Activated naive CD8-positive, alpha-beta T cell treated with anti-CD3 and anti-CD28 coated beads for 36 hours (primary cell): ENCODE measurements around the gene ARL13A. TPM values are rescaled to one million over a fixed set of nuclear protein-coding genes. Genes with fewer than 3 reads are reported as not detected.

ENCODE experiments used
- DNase-seq: peaks from one replicate; pipeline ENCODE4 v3.0.0; 2021
- H3K27ac Mint-ChIP-seq: one replicate; pipeline ENCODE4 v1.8.0; 2022; ENCODE audit warnings: mild to moderate bottlenecking, moderate library complexity, mixed read lengths
- H3K27me3 Mint-ChIP-seq: one replicate; pipeline ENCODE4 v1.8.0; 2022; ENCODE audit warnings: mild to moderate bottlenecking, mixed read lengths
- H3K36me3 Mint-ChIP-seq: one replicate; pipeline ENCODE4 v1.8.0; 2021; ENCODE audit warnings: mild to moderate bottlenecking, mixed read lengths
- H3K4me1 Mint-ChIP-seq: one replicate; pipeline ENCODE4 v1.8.0; 2021; ENCODE audit warnings: mixed read lengths
- H3K4me3 Mint-ChIP-seq: one replicate; pipeline ENCODE4 v1.8.0; 2022; ENCODE audit warnings: mild to moderate bottlenecking, moderate library complexity, mixed read lengths
- H3K9me3 Mint-ChIP-seq: one replicate; pipeline ENCODE4 v1.8.0; 2022; ENCODE audit warnings: mixed read lengths
- total RNA-seq, 2 experiments: library from RNA; stranded (reverse); gene quantifications; one replicate each; pipeline ENCODE4 v1.2.3, GENCODE V29; 2021

ARL13A gene
- total RNA-seq = not detected

DNA sequence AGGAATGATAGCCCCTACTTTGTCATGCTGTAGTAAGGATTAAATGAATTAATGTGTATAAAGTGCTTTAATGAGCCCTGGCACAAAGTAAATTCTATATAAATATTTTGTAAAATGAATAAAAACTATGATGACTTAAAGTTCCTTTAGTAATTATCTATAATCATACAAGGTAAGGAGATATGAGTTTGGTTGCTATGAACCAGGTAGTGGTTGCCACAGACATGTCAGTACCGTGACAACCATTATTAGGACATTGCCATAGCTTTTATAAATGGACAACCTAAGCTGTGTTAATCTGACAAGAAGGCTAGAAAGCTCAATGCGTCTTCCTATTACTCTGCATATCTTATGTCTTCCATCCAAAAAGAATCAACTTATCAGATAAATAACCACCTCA is at the start of gene ARL13A:
TSS of gene ARL13A (plus strand) at position 301 of the 400 bp plus-strand sequence. CDS start 3,982 bp downstream, outside the sequence.
- no peak within 1 kb of the TSS for H3K27ac Mint-ChIP-seq
- H3K4me1 Mint-ChIP-seq = no peaks in the 10 kb centered on the region
- H3K27me3 Mint-ChIP-seq = no peaks in the 10 kb centered on the region
- no peak within 1 kb of the TSS for H3K4me3 Mint-ChIP-seq
- H3K9me3 Mint-ChIP-seq = no peaks in the 10 kb centered on the region
- DNase-seq = no peak
- peaks cover 2% of the 10 kb centered on the region for H3K36me3 Mint-ChIP-seq

DNA sequence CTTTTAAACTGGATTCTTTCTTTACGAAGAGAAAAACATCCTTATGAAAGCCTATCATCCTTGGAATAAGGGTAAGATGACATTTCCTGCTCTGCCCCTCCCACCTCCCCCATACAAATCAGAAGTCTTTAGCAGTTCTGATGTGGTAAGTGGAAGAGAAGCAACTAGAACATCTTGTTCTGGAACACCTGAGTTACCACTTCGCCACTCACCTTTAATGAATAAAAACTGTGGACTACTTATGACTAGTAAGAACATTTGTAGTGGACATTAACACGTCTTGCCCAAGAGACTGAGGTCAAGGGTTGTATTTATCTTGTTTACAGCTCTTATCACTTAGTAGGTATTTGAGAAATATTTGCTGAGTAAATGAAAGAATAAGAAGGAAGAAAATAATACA is 45.1 kb upstream of the ARL13A start:
- Mint-ChIP-seq H3K9me3 (no peaks in the 10 kb centered on the region), H3K36me3 (no peaks in the 10 kb centered on the region), H3K4me3 (no peak overlapping the region), H3K27ac (no peak overlapping the region), H3K27me3 (no peaks in the 10 kb centered on the region), H3K4me1 (peaks cover 29% of the 10 kb centered on the region)
- DNase-seq = no peak

DNA sequence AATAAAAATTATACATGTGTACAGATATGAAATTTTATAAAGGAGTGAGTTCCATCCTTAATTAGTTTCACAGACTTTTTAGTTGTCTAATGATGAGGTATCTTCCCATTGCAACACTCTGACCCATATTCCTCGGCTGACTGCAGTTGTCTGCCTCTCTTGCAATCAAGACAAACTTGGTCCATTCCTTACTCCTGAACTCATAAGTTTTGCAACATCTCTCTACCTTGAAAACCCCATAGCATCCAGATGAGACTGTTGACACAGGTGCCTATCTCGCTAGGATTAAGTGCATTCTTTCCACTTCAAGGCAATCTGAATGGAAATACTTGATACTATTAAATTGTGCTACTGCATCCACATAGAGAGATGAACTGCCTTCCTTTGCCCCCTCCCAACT is 43.1 kb upstream of the ARL13A start:
- no peak overlapping the region for H3K4me3 Mint-ChIP-seq
- peaks cover 3% of the 10 kb centered on the region for H3K9me3 Mint-ChIP-seq
- H3K27me3 Mint-ChIP-seq = no peaks in the 10 kb centered on the region
- H3K36me3 Mint-ChIP-seq = peaks cover 3% of the 10 kb centered on the region
- no peak overlapping the region for H3K27ac Mint-ChIP-seq
- DNase-seq = no peak
- H3K4me1 Mint-ChIP-seq = peaks cover 38% of the 10 kb centered on the region

DNA sequence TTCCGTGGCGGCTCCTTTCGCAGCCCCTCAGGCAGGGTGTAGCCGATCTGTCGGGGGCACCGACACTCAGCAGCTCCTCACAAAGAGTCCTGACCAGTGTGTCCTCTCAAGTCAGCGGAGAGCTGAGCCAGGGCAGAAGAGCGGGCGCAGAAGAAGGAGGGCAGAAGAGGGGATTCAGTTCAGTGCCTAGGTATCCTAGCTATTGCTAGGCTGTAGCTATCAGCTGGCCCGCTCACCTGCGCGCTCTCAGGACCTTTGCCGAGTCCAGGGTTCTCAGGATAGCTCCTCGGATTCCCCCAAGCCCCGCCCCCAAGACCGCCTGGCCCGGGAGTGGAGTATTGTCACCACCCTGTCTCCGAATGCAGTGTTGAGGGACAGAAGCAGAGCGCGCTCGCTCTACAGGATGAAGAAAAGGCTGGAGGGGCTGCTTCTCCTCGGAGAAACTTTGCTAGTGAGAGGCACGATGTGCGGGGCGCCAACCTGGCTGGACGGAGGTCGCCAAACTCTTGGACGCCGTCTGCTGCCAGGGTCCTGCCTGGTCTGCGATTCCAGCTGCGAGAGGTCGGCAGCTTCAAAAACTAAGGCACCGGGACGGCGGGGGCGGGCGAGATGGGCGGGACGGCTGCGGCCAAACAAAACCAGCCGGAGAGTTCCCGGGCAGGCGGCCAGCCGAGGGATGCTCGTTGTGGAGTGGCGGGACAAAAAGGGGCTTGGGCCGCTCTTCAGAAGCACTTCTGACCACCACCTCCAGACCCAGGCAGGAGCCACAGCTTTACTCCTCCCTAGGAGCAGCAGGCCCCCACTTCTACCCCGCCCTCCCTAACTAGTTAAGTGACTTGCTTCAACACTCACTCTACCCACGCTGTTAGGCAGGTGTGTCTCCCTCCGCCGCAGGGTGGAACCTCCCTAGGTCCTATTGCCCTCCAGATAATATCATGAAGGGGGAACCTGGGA is 40.6 kb upstream of the ARL13A start, which contains the start of gene XKRX:
TSS of gene XKRX (minus strand) at position 258 of the 954 bp plus-strand sequence. CDS start 613 bp downstream, outside the sequence.
- Mint-ChIP-seq H3K9me3 (peaks cover 4% of the 10 kb centered on the region), H3K27me3 (no peaks in the 10 kb centered on the region), H3K27ac (peak within 1 kb of the TSS; percentile 65), H3K36me3 (peaks cover 3% of the 10 kb centered on the region), H3K4me1 (peaks cover 45% of the 10 kb centered on the region), H3K4me3 (peak within 1 kb of the TSS; percentile 83)
- peak; percentile 39 for DNase-seq

DNA sequence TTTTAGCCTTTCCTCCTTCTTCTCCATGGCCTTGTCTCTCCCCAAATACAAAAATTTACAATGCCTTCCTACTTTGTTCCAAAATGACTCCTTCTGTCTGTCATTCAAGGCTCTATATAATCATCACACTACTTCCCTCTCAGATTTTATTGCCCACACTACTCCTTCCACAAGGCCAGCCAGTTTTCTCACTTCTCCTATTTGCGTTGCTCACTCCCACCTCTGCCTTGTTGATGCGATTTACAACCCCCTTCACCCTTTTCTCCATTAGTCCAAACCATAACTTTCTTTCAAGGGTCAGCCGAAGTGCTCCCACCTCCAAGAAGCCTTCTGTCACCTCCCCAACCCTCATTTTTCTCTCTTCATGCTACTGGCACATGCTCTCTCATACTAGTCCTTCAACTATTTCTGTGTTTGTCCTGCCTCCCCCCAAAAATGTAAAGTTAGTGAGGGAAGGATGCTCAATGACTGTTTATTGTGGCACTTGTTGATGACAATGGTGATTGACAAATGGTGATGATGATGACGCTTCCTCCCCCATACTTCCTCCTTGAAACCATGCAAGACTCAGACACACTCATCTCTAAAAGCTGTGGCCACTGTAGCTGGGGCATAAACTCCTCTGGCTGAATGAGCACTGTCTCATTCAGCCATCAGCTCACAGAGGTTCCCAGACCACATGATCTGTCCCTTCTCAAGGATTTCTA is 38.1 kb upstream of the ARL13A start:
- H3K36me3 Mint-ChIP-seq = peaks cover 3% of the 10 kb centered on the region
- H3K27me3 Mint-ChIP-seq = no peaks in the 10 kb centered on the region
- no peak overlapping the region for H3K4me3 Mint-ChIP-seq
- H3K9me3 Mint-ChIP-seq = peaks cover 4% of the 10 kb centered on the region
- no peak for DNase-seq
- H3K27ac Mint-ChIP-seq = peak overlapping the region; percentile 4
- peaks cover 30% of the 10 kb centered on the region for H3K4me1 Mint-ChIP-seq

DNA sequence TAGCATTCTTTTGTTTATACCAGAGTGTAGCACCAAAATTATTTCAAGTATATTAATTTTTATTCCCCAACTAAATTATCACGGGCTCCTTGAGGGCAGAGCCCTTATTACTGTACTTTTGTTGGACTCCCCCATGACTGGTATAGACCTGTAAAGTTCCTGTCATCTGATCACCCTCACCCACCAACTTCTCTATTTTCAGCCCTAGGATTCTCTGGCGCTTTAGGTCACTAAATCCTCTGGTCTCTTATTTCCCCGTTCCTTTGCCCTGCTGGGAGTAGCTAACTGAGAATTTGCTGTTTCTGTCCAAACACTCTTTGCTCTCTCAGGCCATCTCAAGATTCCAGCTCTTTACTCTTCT is 37.6 kb upstream of the ARL13A start:
- Mint-ChIP-seq H3K27ac (no peak overlapping the region), H3K4me1 (peaks cover 27% of the 10 kb centered on the region), H3K27me3 (no peaks in the 10 kb centered on the region), H3K4me3 (no peak overlapping the region), H3K36me3 (peaks cover 3% of the 10 kb centered on the region), H3K9me3 (peaks cover 4% of the 10 kb centered on the region)
- DNase-seq = no peak

DNA sequence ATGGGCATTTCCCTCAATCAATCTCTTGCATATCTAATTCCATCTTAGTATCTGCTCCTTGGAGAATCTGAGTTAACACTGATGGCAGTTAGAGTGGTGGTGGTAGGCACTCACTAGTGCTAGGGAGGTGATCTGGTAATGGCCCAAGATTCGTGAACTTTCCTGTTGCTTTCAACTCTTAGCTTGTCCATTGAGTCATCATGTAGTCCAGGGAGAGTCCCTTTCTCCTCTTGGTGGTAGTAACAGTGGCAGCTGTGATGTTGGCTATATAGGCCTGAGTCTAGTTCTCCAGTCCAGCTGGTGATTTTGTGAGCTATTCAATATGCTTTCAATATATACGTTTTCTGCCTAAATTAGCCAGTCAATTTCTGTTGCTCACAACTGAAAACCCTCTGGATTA is 33.7 kb upstream of the ARL13A start:
- H3K9me3 Mint-ChIP-seq = peaks cover 4% of the 10 kb centered on the region
- peaks cover 19% of the 10 kb centered on the region for H3K4me1 Mint-ChIP-seq
- H3K27me3 Mint-ChIP-seq = no peaks in the 10 kb centered on the region
- H3K36me3 Mint-ChIP-seq = peaks cover 3% of the 10 kb centered on the region
- H3K27ac Mint-ChIP-seq = no peak overlapping the region
- H3K4me3 Mint-ChIP-seq = no peak overlapping the region
- no peak for DNase-seq

DNA sequence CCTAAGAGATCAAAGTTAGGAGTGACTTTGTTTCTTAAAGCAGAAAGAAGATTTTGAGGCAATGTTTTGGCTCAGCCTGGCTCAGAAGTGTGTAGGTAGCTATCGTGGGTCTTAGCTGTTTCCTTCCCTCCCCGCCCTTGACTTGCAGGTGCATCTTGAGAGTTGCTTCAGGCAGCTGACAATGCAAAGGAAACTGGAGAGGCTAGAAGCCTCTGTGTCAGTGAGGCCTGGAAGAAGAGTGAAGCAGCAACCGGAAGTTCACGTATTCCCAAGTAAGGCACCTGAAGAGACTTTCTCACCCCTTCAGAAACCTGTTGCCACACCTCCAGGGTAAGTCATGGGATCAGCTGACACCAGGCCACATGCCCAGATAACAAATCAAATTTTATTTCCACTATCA is 30.2 kb upstream of the ARL13A start:
- no peak overlapping the region for H3K4me3 Mint-ChIP-seq
- no peaks in the 10 kb centered on the region for H3K36me3 Mint-ChIP-seq
- no peak for DNase-seq
- H3K27me3 Mint-ChIP-seq = no peaks in the 10 kb centered on the region
- H3K27ac Mint-ChIP-seq = no peak overlapping the region
- peaks cover 9% of the 10 kb centered on the region for H3K4me1 Mint-ChIP-seq
- no peaks in the 10 kb centered on the region for H3K9me3 Mint-ChIP-seq

DNA sequence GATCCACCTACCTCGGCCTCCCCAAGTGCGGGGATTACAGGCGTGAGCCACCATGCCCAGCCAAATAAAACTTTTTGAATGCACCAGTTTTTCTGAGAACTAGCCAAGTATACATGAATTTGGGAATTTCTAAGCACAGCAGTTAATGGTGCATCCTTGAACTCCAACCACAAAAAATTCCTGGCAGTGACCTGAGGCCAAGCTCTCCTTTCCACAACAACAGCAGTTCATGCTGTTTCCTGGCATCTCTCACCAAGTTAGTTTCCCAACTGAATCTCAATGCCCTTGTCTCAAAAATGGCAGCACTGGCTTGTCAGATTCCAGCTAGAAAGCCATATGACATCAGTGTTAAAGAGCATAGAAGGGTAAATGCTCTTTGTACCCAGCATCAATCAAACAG is 24.9 kb upstream of the ARL13A start:
- H3K36me3 Mint-ChIP-seq = no peaks in the 10 kb centered on the region
- no peaks in the 10 kb centered on the region for H3K27me3 Mint-ChIP-seq
- no peak overlapping the region for H3K4me3 Mint-ChIP-seq
- DNase-seq = no peak
- no peak overlapping the region for H3K27ac Mint-ChIP-seq
- H3K4me1 Mint-ChIP-seq = peaks cover under 1% of the 10 kb centered on the region
- no peaks in the 10 kb centered on the region for H3K9me3 Mint-ChIP-seq

DNA sequence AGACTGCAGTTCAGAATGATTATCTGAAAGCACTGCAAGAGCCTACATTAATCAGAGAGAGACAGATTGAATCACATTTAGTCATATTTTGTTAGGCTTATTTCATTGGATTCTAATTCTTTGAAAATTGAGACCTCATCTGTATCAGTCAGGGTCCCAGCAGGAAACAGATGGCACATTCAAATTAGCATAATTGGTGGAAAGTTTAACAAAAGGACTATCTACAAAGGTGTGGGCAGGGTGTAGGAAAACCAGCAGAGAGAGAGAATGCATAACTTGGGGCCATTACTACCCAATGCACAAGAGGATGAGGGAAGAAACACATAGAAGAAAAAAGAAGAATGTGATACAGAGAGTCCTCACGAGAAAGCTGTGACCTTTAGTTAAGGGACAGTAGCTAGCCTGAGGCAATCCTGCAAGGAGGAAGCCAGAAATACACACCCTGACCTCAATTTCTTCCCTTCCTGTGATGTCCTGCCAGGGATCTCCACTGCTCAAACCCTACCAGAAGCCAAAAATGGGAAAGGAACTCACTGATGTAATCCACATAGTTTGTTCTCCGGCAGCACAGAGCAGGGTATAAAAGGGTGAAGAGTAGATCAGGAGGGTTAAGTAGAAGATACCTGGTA is 23.1 kb upstream of the ARL13A start:
- no peaks in the 10 kb centered on the region for H3K36me3 Mint-ChIP-seq
- no peak overlapping the region for H3K4me3 Mint-ChIP-seq
- H3K9me3 Mint-ChIP-seq = no peaks in the 10 kb centered on the region
- H3K4me1 Mint-ChIP-seq = no peaks in the 10 kb centered on the region
- no peaks in the 10 kb centered on the region for H3K27me3 Mint-ChIP-seq
- no peak overlapping the region for H3K27ac Mint-ChIP-seq
- DNase-seq = no peak

DNA sequence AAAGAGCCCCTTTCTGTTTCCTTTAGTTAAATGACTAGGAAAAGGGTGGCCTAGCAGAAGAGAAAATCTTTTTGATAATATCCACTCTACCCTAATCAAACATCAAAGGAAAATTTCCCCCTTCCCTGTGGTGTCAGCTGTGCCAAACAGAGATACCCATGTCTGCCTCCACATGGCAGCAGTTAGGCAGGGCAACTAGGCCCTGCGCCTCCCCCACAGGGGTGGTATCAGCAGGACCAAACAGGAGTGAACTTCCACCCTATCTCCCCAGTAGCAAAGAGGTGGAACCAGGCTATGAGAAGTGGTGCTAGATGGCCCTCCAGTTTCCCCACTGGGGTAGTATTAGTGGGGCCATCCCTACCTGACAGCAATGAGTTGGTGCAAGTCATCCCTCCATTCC is 21.0 kb upstream of the ARL13A start:
- no peak for DNase-seq
- no peak overlapping the region for H3K4me3 Mint-ChIP-seq
- H3K4me1 Mint-ChIP-seq = no peaks in the 10 kb centered on the region
- peaks cover 2% of the 10 kb centered on the region for H3K36me3 Mint-ChIP-seq
- H3K27me3 Mint-ChIP-seq = no peaks in the 10 kb centered on the region
- H3K27ac Mint-ChIP-seq = no peak overlapping the region
- no peaks in the 10 kb centered on the region for H3K9me3 Mint-ChIP-seq

DNA sequence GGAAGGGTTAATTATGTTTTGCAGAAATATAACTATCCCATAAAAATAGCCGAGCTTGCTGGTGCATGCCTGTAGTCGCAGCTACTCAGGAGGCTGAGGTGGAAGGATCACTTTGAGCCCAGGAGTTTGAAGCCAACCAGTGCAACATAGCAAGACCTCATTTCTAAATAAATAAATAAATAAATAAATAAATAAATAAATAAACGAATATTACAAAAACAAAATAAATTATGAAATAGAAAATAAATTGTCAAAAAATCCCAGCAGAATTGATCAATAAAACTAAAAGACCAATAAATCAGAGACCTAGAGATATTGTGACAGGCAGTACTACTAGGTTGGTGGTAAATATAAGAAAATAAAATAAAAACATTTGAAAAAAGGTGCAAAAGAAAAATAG is 6.7 kb upstream of the ARL13A start:
- Mint-ChIP-seq H3K27ac (no peak overlapping the region), H3K4me3 (no peak overlapping the region), H3K9me3 (no peaks in the 10 kb centered on the region), H3K27me3 (no peaks in the 10 kb centered on the region), H3K36me3 (no peaks in the 10 kb centered on the region), H3K4me1 (no peaks in the 10 kb centered on the region)
- DNase-seq = no peak

DNA sequence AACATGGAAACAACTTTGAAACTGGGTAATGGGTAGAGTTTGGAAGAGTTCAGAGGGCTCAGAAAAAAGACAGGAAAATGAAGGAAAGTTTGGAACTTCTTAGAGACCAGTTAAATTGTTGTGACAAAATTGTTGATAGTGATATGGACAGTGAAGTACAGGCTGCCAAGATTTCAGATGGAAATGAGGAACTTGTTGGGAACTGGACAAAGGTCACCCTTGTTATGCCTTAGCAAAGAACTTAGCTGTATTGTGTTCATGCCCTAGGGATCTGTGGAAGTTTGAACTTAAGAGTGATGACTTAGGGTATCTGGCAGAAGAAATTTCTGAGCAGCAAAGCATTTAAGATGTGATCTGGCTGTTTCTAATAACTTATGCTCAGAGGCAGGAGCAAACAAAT is 5.1 kb upstream of the ARL13A start:
- Mint-ChIP-seq H3K36me3 (no peaks in the 10 kb centered on the region), H3K27ac (no peak overlapping the region), H3K4me1 (no peaks in the 10 kb centered on the region), H3K9me3 (no peaks in the 10 kb centered on the region), H3K4me3 (no peak overlapping the region), H3K27me3 (no peaks in the 10 kb centered on the region)
- DNase-seq = no peak

DNA sequence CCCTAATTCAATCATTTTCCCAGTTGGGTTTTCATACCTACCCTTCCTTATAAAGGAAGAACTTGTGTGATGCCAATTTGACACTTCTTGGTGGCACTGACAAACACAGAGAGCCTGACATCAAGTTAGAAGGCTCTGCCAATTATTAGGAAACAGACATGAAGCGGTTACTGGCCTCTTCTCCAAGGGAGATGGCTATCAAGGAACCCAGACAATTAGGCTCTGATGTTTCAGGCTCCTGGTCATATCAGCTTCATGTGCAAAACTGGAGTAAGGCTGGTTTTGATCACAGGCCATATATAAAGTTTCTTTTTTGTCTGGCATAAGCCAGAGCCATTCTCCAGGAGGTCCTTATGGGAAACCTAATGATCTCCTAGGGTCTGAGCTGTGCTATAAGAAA is 428 bp downstream of the ARL13A start:
- Mint-ChIP-seq H3K4me1 (no peaks in the 10 kb centered on the region), H3K27me3 (no peaks in the 10 kb centered on the region), H3K4me3 (no peak overlapping the region), H3K36me3 (peaks cover 2% of the 10 kb centered on the region), H3K27ac (no peak overlapping the region), H3K9me3 (no peaks in the 10 kb centered on the region)
- DNase-seq = no peak

DNA sequence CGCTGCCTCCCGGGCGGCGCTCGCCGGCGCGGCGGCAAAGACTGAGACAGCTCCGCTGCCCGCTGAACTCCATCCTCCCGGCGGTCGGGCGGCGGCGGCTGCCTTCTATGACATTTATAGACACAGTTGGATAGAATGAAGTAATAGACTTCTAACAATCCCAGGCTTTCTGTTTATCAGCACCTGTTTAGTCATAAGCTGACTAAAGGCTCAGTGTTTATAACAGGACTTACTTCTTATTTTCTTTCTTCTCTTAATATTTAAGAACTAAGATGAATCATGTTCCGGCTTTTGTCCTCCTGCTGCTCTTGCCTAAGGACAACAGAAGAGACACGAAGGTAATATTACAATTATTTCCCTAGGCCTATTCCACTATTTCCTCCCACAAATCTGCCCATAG is 3.9 kb downstream of the ARL13A start:
- Mint-ChIP-seq H3K9me3 (no peaks in the 10 kb centered on the region), H3K36me3 (peaks cover 4% of the 10 kb centered on the region), H3K27me3 (no peaks in the 10 kb centered on the region), H3K4me3 (no peak overlapping the region), H3K27ac (no peak overlapping the region), H3K4me1 (no peaks in the 10 kb centered on the region)
- no peak for DNase-seq
